H1 (cell line): ENCODE data around the gene AMHR2. TPM values are rescaled to one million over a fixed set of nuclear protein-coding genes. Genes with fewer than 3 reads are reported as not detected.

ENCODE experiments used
- CTCF ChIA-PET: fragments of 300-600 bp; sonication (Branson Sonifier 250); formaldehyde crosslinking; loops from one replicate; lab custom pipeline; 2021; ENCODE audit not compliant: partially characterized antibody; lab: Charles Lee
- POLR2A ChIA-PET: fragments of 300-600 bp; sonication (Branson Sonifier 250); formaldehyde crosslinking; loops from one replicate; lab custom pipeline; 2021; ENCODE audit warnings: inconsistent platforms; ENCODE audit not compliant: partially characterized antibody; lab: Charles Lee
- DNase-seq, 2 experiments: peaks; one replicate each; pipeline versions ENCODE4 v3.0.0 to v3.0.0-alpha.2; 2010 to 2022; ENCODE audit warnings: low spot score in 2 of 2, low read depth in 1 of 2, mixed read lengths in 1 of 2
- FAIRE-seq: peaks from 2 replicates; lab custom pipeline; 2011; peaks lifted over from hg19 to GRCh38; lab: Jason Lieb, UNC
- H2AFZ ChIP-seq: 2 replicates; pipeline ENCODE4 v1.8.1; 2012; ENCODE audit warnings: low read length, inconsistent platforms
- H2AK5ac ChIP-seq: 2 replicates; pipeline ENCODE4 v1.6.1; 2013; ENCODE audit warnings: low read depth, low read length
- H2BK120ac ChIP-seq: replicated peaks from 2 replicates; pipeline ENCODE3; 2013; ENCODE audit warnings: low read depth, low read length, inconsistent platforms
- H2BK12ac ChIP-seq: 2 replicates; pipeline ENCODE4 v1.6.1; 2013; ENCODE audit warnings: low read depth, low read length
- H2BK15ac ChIP-seq: 2 replicates; pipeline ENCODE4 v1.6.1; 2013; ENCODE audit warnings: low read length
- H2BK20ac ChIP-seq: 2 replicates; pipeline ENCODE4 v1.6.1; 2013; ENCODE audit warnings: low read length
- H2BK5ac ChIP-seq: 2 replicates; pipeline ENCODE4 v1.6.1; 2013; ENCODE audit warnings: low read depth, low read length
- H3K14ac ChIP-seq: 2 replicates; pipeline ENCODE4 v1.6.1; 2013; ENCODE audit warnings: inconsistent platforms; ENCODE audit not compliant: insufficient read length
- H3K18ac ChIP-seq: 2 replicates; pipeline ENCODE4 v1.6.1; 2013; ENCODE audit warnings: low read length; ENCODE audit errors: extremely low read depth
- H3K23ac ChIP-seq: 2 replicates; pipeline ENCODE4 v1.6.1; 2013; ENCODE audit warnings: inconsistent platforms; ENCODE audit not compliant: insufficient read length
- H3K23me2 ChIP-seq: 2 replicates; pipeline ENCODE4 v1.6.1; 2013; ENCODE audit warnings: low read depth, low read length
- H3K27ac ChIP-seq: 2 replicates; pipeline ENCODE4 v1.6.1; 2011; ENCODE audit warnings: low read depth, low read length, inconsistent platforms
- H3K27me3 ChIP-seq, 4 experiments: replicated peaks in 1 of 4; 1 replicate in 1 of 4; 2 replicates in 3 of 4; pipeline versions ENCODE4 v1.6.1 to v1.8.1; 2011 to 2013; ENCODE audit warnings: low read length in 3 of 4, mild to moderate bottlenecking in 3 of 4, inconsistent platforms in 2 of 4, mixed read lengths in 2 of 4, moderate library complexity in 1 of 4; ENCODE audit not compliant: control insufficient read depth in 3 of 4, insufficient read depth in 3 of 4; ENCODE audit errors: extremely low read depth in 1 of 4
- H3K36me3 ChIP-seq, 4 experiments: 2 replicates each; pipeline versions ENCODE4 v1.6.1 to v1.8.1; 2011 to 2013; ENCODE audit warnings: mild to moderate bottlenecking in 4 of 4, low read length in 3 of 4, moderate library complexity in 2 of 4, control low read depth in 1 of 4, inconsistent platforms in 1 of 4; ENCODE audit not compliant: insufficient read depth in 4 of 4, control insufficient read depth in 2 of 4
- H3K4ac ChIP-seq: replicated peaks from 2 replicates; pipeline ENCODE3; 2013; ENCODE audit warnings: low read length, low read depth, mixed read lengths, inconsistent platforms; ENCODE audit not compliant: insufficient read length
- H3K4me1 ChIP-seq, 4 experiments: replicated peaks in 1 of 4; 1 replicate in 1 of 4; 2 replicates in 3 of 4; pipeline versions ENCODE4 v1.6.1 to v1.8.1; 2011 to 2013; ENCODE audit warnings: low read length in 3 of 4, inconsistent platforms in 2 of 4, mixed read lengths in 1 of 4; ENCODE audit not compliant: insufficient read depth in 4 of 4, control insufficient read depth in 3 of 4
- H3K4me2 ChIP-seq, 2 experiments: 2 replicates each; pipeline versions ENCODE4 v1.6.1 to v1.8.1; 2011 to 2013; ENCODE audit warnings: low read depth in 2 of 2, low read length in 2 of 2, control low read depth in 1 of 2, inconsistent platforms in 1 of 2, mild to moderate bottlenecking in 1 of 2; ENCODE audit not compliant: insufficient read depth in 1 of 2
- H3K4me3 ChIP-seq, 4 experiments: fragments of 200-600, 300-600 bp in 1 of 4; sonication (generic), shearing (Covaris generic), sonication (Bioruptor Twin) in 1 of 4; 2 replicates each; pipeline versions ENCODE4 v1.5.1 to v1.8.1; 2011 to 2016; ENCODE audit warnings: low read length in 4 of 4, low read depth in 3 of 4, control low read depth in 2 of 4, inconsistent platforms in 2 of 4, mild to moderate bottlenecking in 2 of 4, mixed read lengths in 1 of 4, moderate library complexity in 1 of 4; ENCODE audit not compliant: insufficient read depth in 2 of 4; ENCODE audit errors: extremely low read depth in 1 of 4
- H3K56ac ChIP-seq: replicated peaks from 2 replicates; pipeline ENCODE3; 2013; ENCODE audit warnings: low read depth, mild to moderate bottlenecking, mixed read lengths, low read length, inconsistent platforms; ENCODE audit not compliant: insufficient read length
- H3K79me1 ChIP-seq: 2 replicates; pipeline ENCODE4 v1.6.1; 2013; ENCODE audit warnings: low read depth, low read length, control low read depth
- H3K79me2 ChIP-seq, 2 experiments: 2 replicates each; pipeline versions ENCODE4 v1.6.1 to v1.8.1; 2012 to 2013; ENCODE audit warnings: low read length in 2 of 2, mild to moderate bottlenecking in 2 of 2, inconsistent platforms in 1 of 2; ENCODE audit not compliant: insufficient read depth in 2 of 2, control insufficient read depth in 1 of 2
- H3K9ac ChIP-seq, 4 experiments: replicated peaks in 1 of 4; 1 replicate in 1 of 4; 2 replicates in 3 of 4; pipeline versions ENCODE4 v1.6.1 to v1.8.1; 2011 to 2013; ENCODE audit warnings: low read depth in 3 of 4, low read length in 3 of 4, control low read depth in 2 of 4, mild to moderate bottlenecking in 2 of 4, moderate library complexity in 2 of 4, inconsistent platforms in 1 of 4; ENCODE audit errors: extremely low read depth in 1 of 4
- H3K9me3 ChIP-seq, 2 experiments: 2 replicates each; pipeline versions ENCODE4 v1.6.1 to v1.8.1; 2012 to 2013; ENCODE audit warnings: mild to moderate bottlenecking in 2 of 2, moderate library complexity in 2 of 2, control low read depth in 1 of 2, inconsistent platforms in 1 of 2, low read depth in 1 of 2, low read length in 1 of 2, mixed read lengths in 1 of 2; ENCODE audit not compliant: insufficient read depth in 2 of 2
- H4K20me1 ChIP-seq, 2 experiments: replicated peaks in 1 of 2; 2 replicates each; pipeline versions ENCODE3 to v1.8.1; 2011 to 2013; ENCODE audit warnings: inconsistent platforms in 2 of 2, low read length in 2 of 2, mild to moderate bottlenecking in 1 of 2; ENCODE audit not compliant: insufficient read depth in 2 of 2, control insufficient read depth in 1 of 2
- H4K5ac ChIP-seq: 2 replicates; pipeline ENCODE4 v1.6.1; 2013; ENCODE audit warnings: low read length, low read depth, mixed read lengths, inconsistent platforms; ENCODE audit not compliant: insufficient read length
- H4K8ac ChIP-seq: 2 replicates; pipeline ENCODE4 v1.8.0; 2013; ENCODE audit warnings: mild to moderate bottlenecking, moderate library complexity, low read length, inconsistent platforms; ENCODE audit not compliant: insufficient read depth; ENCODE audit errors: extremely low read depth
- H4K91ac ChIP-seq: replicated peaks from 2 replicates; pipeline ENCODE3; 2013; ENCODE audit warnings: low read length, mixed read lengths, inconsistent platforms; ENCODE audit not compliant: insufficient read length
- CHD2 ChIP-seq: IDR thresholded peaks from 2 replicates; pipeline ENCODE4 v1.6.1; 2012; ENCODE audit warnings: low read length, improper control_type of control experiment
- SUZ12 ChIP-seq: fragments of 200-600 bp; sonication (generic); IDR thresholded peaks from 2 replicates; pipeline ENCODE4 v1.6.1; 2012; ENCODE audit warnings: mild to moderate bottlenecking, inconsistent platforms, low read length, moderate library complexity, mixed read lengths
- TEAD4 ChIP-seq: IDR thresholded peaks from 2 replicates; pipeline ENCODE4 v1.6.1; 2012; ENCODE audit warnings: low read depth, low read length, inconsistent platforms, mixed read lengths
- WGBS, 2 experiments: shearing (Covaris generic) in 1 of 2; methylation state at CpG; one replicate each; pipeline versions ENCODE4 v1.1.6 to v1.1.7; 2013 to 2015; ENCODE audit warnings: low lambda C conversion rate in 2 of 2, mixed read lengths in 2 of 2, inconsistent platforms in 1 of 2, low coverage in 1 of 2, missing lambda C conversion rate in 1 of 2; ENCODE audit not compliant: insufficient replicate concordance in 2 of 2, insufficient coverage in 1 of 2, insufficient read length in 1 of 2; ENCODE audit errors: extremely low coverage in 1 of 2, missing lambda C conversion rate in 1 of 2; 5-methylcytosine and 5-hydroxymethylcytosine counted together
- polyA plus RNA-seq, 7 experiments: library from polyadenylated mRNA; depleted of rRNA in 3 of 7; stranded (reverse) in 5 of 7; unstranded in 2 of 7; fragments of >200 nt in 5 of 7; fragments of 200-250 nt in 2 of 7; gene quantifications; 1 replicate in 5 of 7; 2 replicates in 1 of 7; 4 replicates in 1 of 7; pipeline versions ENCODE4 v1.2.1 to v1.2.3, GENCODE V29; 2011 to 2013; ENCODE audit warnings: missing spikeins in 2 of 7, mixed read lengths in 2 of 7
- total RNA-seq: library from RNA; stranded (reverse); fragmentation: NEBNext Ultra II Directional; extraction: Animal tissue kit (Norgen Biotek cat#: 25700); gene quantifications from 2 replicates; pipeline ENCODE4 v1.2.1, GENCODE V29; 2021

The AMHR2 gene
- total and polyA plus RNA-seq, 2 of the 8 experiments (the other 6 are each of a cell fraction or from before 2014, with no cell fraction given): 0.29 to 0.35 TPM

DNA sequence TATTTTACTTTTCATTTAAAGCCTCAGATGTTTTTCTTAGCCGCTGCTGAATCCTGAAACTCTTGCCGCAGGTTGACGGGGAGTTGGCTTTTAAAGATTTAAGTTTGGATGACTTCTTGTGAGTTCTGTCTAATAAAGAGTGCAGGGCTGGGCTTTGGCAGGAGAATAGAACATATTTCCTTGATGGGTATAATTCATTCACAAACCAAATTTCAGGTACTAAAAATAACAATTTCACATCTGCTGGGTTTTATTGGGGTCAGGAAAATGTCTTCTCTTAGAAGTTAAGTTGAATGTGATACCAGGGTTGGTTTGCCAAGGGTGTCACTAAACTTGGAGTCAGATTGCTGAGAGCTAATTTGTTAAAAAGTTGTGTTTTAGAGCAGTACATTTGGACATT is 34.0 kb upstream of the AMHR2 start:
- POLR2A ChIA-PET: interaction anchor here (0.6 to 4.2 kb wide), 3 partner anchors 8 to 45 kb away, joined by 4 to 16 read pairs (median 9); partner anchors contain the start of gene SP1
- FAIRE-seq: no peak
- H3K4me3 ChIP-seq: no peak overlapping the region
- no peaks in the 10 kb centered on the region for H3K9me3 ChIP-seq
- no peak overlapping the region for H3K56ac ChIP-seq
- no peak overlapping the region for H3K9ac ChIP-seq
- H3K27ac ChIP-seq: no peak overlapping the region
- no peaks in the 10 kb centered on the region; the same call in 1 of the 2 replicates for H3K79me1 ChIP-seq
- no peak overlapping the region for H2BK120ac ChIP-seq
- H4K20me1 ChIP-seq: peaks cover 0 to 2% of the 10 kb centered on the region in 2 experiments
- no peak overlapping the region for H3K14ac ChIP-seq
- H4K91ac ChIP-seq: no peak overlapping the region
- H3K4ac ChIP-seq: no peak overlapping the region
- no peak overlapping the region for H2AFZ ChIP-seq
- no peaks in the 10 kb centered on the region for H3K4me1 ChIP-seq
- no peak overlapping the region for H2BK15ac ChIP-seq
- peaks cover 5 to 73% of the 10 kb centered on the region in 2 experiments for H3K79me2 ChIP-seq
- no peak overlapping the region for H2AK5ac ChIP-seq
- H2BK5ac ChIP-seq: no peak overlapping the region
- H2BK20ac ChIP-seq: no peak overlapping the region
- no peaks in the 10 kb centered on the region for H3K23me2 ChIP-seq
- DNase-seq: no peak
- H3K27me3 ChIP-seq: no peaks in the 10 kb centered on the region
- no peak overlapping the region for H3K18ac ChIP-seq
- H3K4me2 ChIP-seq: no peak overlapping the region
- no peak overlapping the region for H4K5ac ChIP-seq
- no peak overlapping the region for H2BK12ac ChIP-seq
- CTCF ChIA-PET: interaction anchor here (1.8 to 3.2 kb wide), 3 partner anchors 32 to 67 kb away, joined by 7 to 25 read pairs (median 14); partner anchors contain the start of gene AAAS
- TF ChIP-seq SUZ12 (no peak), CHD2 (no peak), TEAD4 (no peak)
- H3K36me3 ChIP-seq: peaks cover 3 to 25% (median 4%) of the 10 kb centered on the region in 4 experiments; a peak in 4 of 8 replicates
- no peak overlapping the region for H3K23ac ChIP-seq
- 98% methylated on average over 3 of the region's 3 CpGs; no CpG with 5 or more reads in 1 of the 2 experiments for WGBS, 2 experiments
- no peak overlapping the region for H4K8ac ChIP-seq
